NCI-H1048 (cell line): ENCODE data around the gene GTF3C6.
"Not testable (repeated sequence)": the region's sequence is repeated elsewhere in the genome, so short reads cannot be mapped to it uniquely, and the experiment has no call there.

Experiments used
- DNase-seq: peaks from one replicate; lab custom pipeline; 2025; lab: John Stamatoyannopoulos, UW

Gene GTF3C6

GRCh38 chr6:110979565-110980101 is 21.1 kb downstream of the GTF3C6 start:
- DNase-seq, result no peak

- no peak for DNase-seq
These were observed 21.7 kb downstream of the GTF3C6 start for GRCh38 chr6:110980227-110980626.

GRCh38 chr6:110980648-110981047 is 22.1 kb downstream of the GTF3C6 start:
- DNase-seq, result no peak

GRCh38 chr6:110981202-110981600 is 22.7 kb downstream of the GTF3C6 start:
- no peak for DNase-seq

GRCh38 chr6:110990840-110991576 is 32.5 kb downstream of the GTF3C6 start:
- DNase-seq, result no peak

- no peak for DNase-seq
These were observed 38.2 kb downstream of the GTF3C6 start for GRCh38 chr6:110996691-110997090.

GRCh38 chr6:110999634-111000270 is 41.2 kb downstream of the GTF3C6 start:
- no peak for DNase-seq

GRCh38 chr6:111002350-111002749 is 43.8 kb downstream of the GTF3C6 start:
- DNase-seq, result no peak

- DNase-seq, result peak; percentile 17
These were observed 53.0 kb downstream of the GTF3C6 start for GRCh38 chr6:111011360-111012142.

- no peak for DNase-seq
These were observed 53.6 kb downstream of the GTF3C6 start for GRCh38 chr6:111012143-111012452.

GRCh38 chr6:111012520-111012919 is 54.0 kb downstream of the GTF3C6 start:
- not testable (repeated sequence) for DNase-seq

- DNase-seq, result peak; percentile 70
These were observed 54.8 kb downstream of the GTF3C6 start for GRCh38 chr6:111013144-111013915.

- no peak for DNase-seq
These were observed 57.1 kb downstream of the GTF3C6 start for GRCh38 chr6:111015389-111016124.

GRCh38 chr6:111017241-111017640 is 58.7 kb downstream of the GTF3C6 start:
- DNase-seq, result not testable (repeated sequence)
